Glomerular endothelial cell (primary cell): ENCODE measurements around the gene EAF2. TPM values are rescaled to one million over a fixed set of nuclear protein-coding genes. Genes with fewer than 3 reads are reported as not detected.

ENCODE experiments used
- total RNA-seq: library from RNA; depleted of rRNA; stranded (reverse); fragments of >200 nt; gene quantifications from 2 replicates; pipeline ENCODE4 v1.2.3, GENCODE V29; 2015

Gene EAF2
- total RNA-seq, 1 donor from 2014 or later = 1.4 TPM

Other genes with a start within 250 kb of the EAF2 start
- not detected in 2 replicates for gene FBXO40, start 241.8 kb upstream of the EAF2 start, total RNA-seq
- gene HCLS1, start 174.3 kb upstream of the EAF2 start, total RNA-seq = 69.1 and 77.3 TPM in 2 replicates
- 35.0 and 50.5 TPM in 2 replicates for gene GOLGB1, start 85.5 kb upstream of the EAF2 start, total RNA-seq
- 12.1 and 16.6 TPM in 2 replicates for gene IQCB1, start 149 bp upstream of the EAF2 start, total RNA-seq
- 0.05 and 0.29 TPM in 2 replicates for gene SLC15A2, start 59.2 kb downstream of the EAF2 start, total RNA-seq
- gene ILDR1, start 187.0 kb downstream of the EAF2 start, total RNA-seq = not detected in 2 replicates
- not detected in 2 replicates for gene CD86, start 220.2 kb downstream of the EAF2 start, total RNA-seq